Activated B cell treated with CpG ODN at 0.5 μM for 24 hours (primary cell): ENCODE data around the gene TPPP. TPM values are rescaled to one million over a fixed set of nuclear protein-coding genes. Genes with fewer than 3 reads are reported as not detected.
"Not testable (repeated sequence)": the region's sequence is repeated elsewhere in the genome, so short reads cannot be mapped to it uniquely, and the experiment has no call there.

Experiments used
- ATAC-seq: fragments of 200-7000 bp; cut with Tn5 transposase; one replicate; pipeline ENCODE4 v1.10.0; 2021; ENCODE audit warnings: low read depth, mild to moderate bottlenecking, moderate library complexity
- CTCF ChIA-PET: fragments of 350-600 bp; sonication (Branson Sonifier 250); formaldehyde crosslinking; loops from one replicate; lab custom pipeline; 2021; ENCODE audit warnings: antibody characterized with exemption; lab: Charles Lee
- POLR2A ChIA-PET: fragments of 350-600 bp; sonication (Branson Sonifier 250); formaldehyde crosslinking; loops from one replicate; lab custom pipeline; 2021; ENCODE audit warnings: antibody characterized with exemption; lab: Charles Lee
- DNase-seq: peaks from one replicate; pipeline ENCODE4 v3.0.0; 2022
- H3K27ac Mint-ChIP-seq: one replicate; pipeline ENCODE4 v1.8.0; 2020; ENCODE audit warnings: mixed read lengths
- H3K27me3 Mint-ChIP-seq: one replicate; pipeline ENCODE4 v1.8.0; 2021; ENCODE audit warnings: mixed read lengths
- H3K36me3 Mint-ChIP-seq: one replicate; pipeline ENCODE4 v1.8.0; 2021; ENCODE audit warnings: low read depth, mixed read lengths
- H3K4me1 Mint-ChIP-seq: one replicate; pipeline ENCODE4 v1.8.0; 2021; ENCODE audit warnings: mixed read lengths
- H3K4me3 Mint-ChIP-seq: one replicate; pipeline ENCODE4 v1.8.0; 2020; ENCODE audit warnings: mild to moderate bottlenecking, mixed read lengths
- H3K9me3 Mint-ChIP-seq: one replicate; pipeline ENCODE4 v1.8.0; 2020; ENCODE audit warnings: mixed read lengths
- intact Hi-C: fragments of 100-400 bp; cut with micrococcal nuclease; formaldehyde crosslinking; loops from one replicate; pipeline ENCODE4 v1.15.1; 2024
- total RNA-seq: library from RNA; stranded (reverse); gene quantifications from 2 replicates; pipeline ENCODE4 v1.2.3, GENCODE V29; 2022
- TF ChIP-seq, protein P1 (sequence below): fragments of 200-600 bp; IDR thresholded peaks from one replicate; pipeline ENCODE4 v1.8.0; 2022; ENCODE audit warnings: antibody characterized with exemption, mild to moderate bottlenecking

The TPPP gene
- total RNA-seq, 1 donor from 2014 or later, result 0.04 TPM

- DNase-seq (no peak), ATAC-seq (no peak)
- intact Hi-C loops, result no loop called here
- Mint-ChIP-seq H3K4me1 (no peaks in the 10 kb centered on the region), H3K4me3 (no peak overlapping the region), H3K27ac (no peak overlapping the region), H3K27me3 (peaks cover 5% of the 10 kb centered on the region), H3K36me3 (no peaks in the 10 kb centered on the region), H3K9me3 (no peaks in the 10 kb centered on the region)
- POLR2A ChIA-PET, result no interaction called here
- CTCF ChIA-PET, result no interaction called here
- TF ChIP-seq, protein P1, sequence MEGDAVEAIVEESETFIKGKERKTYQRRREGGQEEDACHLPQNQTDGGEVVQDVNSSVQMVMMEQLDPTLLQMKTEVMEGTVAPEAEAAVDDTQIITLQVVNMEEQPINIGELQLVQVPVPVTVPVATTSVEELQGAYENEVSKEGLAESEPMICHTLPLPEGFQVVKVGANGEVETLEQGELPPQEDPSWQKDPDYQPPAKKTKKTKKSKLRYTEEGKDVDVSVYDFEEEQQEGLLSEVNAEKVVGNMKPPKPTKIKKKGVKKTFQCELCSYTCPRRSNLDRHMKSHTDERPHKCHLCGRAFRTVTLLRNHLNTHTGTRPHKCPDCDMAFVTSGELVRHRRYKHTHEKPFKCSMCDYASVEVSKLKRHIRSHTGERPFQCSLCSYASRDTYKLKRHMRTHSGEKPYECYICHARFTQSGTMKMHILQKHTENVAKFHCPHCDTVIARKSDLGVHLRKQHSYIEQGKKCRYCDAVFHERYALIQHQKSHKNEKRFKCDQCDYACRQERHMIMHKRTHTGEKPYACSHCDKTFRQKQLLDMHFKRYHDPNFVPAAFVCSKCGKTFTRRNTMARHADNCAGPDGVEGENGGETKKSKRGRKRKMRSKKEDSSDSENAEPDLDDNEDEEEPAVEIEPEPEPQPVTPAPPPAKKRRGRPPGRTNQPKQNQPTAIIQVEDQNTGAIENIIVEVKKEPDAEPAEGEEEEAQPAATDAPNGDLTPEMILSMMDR, result no peak
Observed at GRCh38 chr5:685262-686171, 7.6 kb downstream of the TPPP start.

GRCh38 chr5:684751-685216, 8.4 kb downstream of the TPPP start:
- Mint-ChIP-seq H3K27ac (no peak overlapping the region), H3K4me3 (no peak overlapping the region), H3K36me3 (no peaks in the 10 kb centered on the region), H3K27me3 (peaks cover 5% of the 10 kb centered on the region), H3K9me3 (no peaks in the 10 kb centered on the region), H3K4me1 (no peaks in the 10 kb centered on the region)
- ChIA-PET CTCF (no interaction called here), POLR2A (no interaction called here)
- intact Hi-C loops, result no loop called here
- ATAC-seq (no peak), DNase-seq (no peak)
- TF ChIP-seq, protein P1, result no peak

GRCh38 chr5:683551-684481, 9.3 kb downstream of the TPPP start:
- ChIA-PET POLR2A (no interaction called here), CTCF (no interaction called here)
- DNase-seq (no peak), ATAC-seq (no peak)
- Mint-ChIP-seq H3K4me3 (no peak overlapping the region), H3K4me1 (no peaks in the 10 kb centered on the region), H3K36me3 (no peaks in the 10 kb centered on the region), H3K27me3 (peaks cover 5% of the 10 kb centered on the region), H3K27ac (no peak overlapping the region), H3K9me3 (no peaks in the 10 kb centered on the region)
- TF ChIP-seq, protein P1, result no peak
- intact Hi-C loops, result no loop called here

- H3K27me3 Mint-ChIP-seq, DNase-seq, ATAC-seq, H3K4me3 Mint-ChIP-seq, H3K4me1 Mint-ChIP-seq, H3K9me3 Mint-ChIP-seq, POLR2A ChIA-PET, CTCF ChIA-PET, H3K27ac Mint-ChIP-seq, H3K36me3 Mint-ChIP-seq, intact Hi-C loops: not testable (repeated sequence)
Observed at GRCh38 chr5:682651-683358, 10.3 kb downstream of the TPPP start.

- H3K4me1 Mint-ChIP-seq, DNase-seq, H3K9me3 Mint-ChIP-seq, H3K27ac Mint-ChIP-seq, H3K4me3 Mint-ChIP-seq, H3K36me3 Mint-ChIP-seq, intact Hi-C loops, POLR2A ChIA-PET, CTCF ChIA-PET, ATAC-seq, H3K27me3 Mint-ChIP-seq: not testable (repeated sequence)
Observed at GRCh38 chr5:682216-682615, 10.9 kb downstream of the TPPP start.

- intact Hi-C loops, H3K36me3 Mint-ChIP-seq, CTCF ChIA-PET, H3K9me3 Mint-ChIP-seq, H3K4me3 Mint-ChIP-seq, ATAC-seq, H3K27me3 Mint-ChIP-seq, DNase-seq, H3K4me1 Mint-ChIP-seq, POLR2A ChIA-PET, H3K27ac Mint-ChIP-seq: not testable (repeated sequence)
Observed at GRCh38 chr5:681317-682191, 11.6 kb downstream of the TPPP start.

DNA sequence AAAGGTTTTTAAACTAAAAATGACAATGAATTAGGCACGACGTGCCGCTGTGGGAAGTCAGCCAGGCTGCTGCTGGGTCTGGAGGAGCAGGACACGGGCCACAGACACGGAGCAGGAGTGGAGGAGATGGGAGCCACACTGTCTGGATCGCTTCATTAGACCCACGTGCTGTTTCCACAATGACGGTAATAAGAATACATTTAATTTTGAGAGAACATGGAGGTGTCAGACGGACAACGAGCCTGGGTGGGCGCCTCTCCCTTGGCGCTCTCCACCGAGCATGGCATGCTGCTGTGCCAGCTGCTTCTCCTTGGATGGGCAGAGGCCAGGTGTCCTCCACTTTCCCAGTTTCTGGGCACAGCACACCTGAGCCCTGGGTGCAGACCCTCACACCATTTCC, 12.3 kb downstream of the TPPP start:
- intact Hi-C loops, ATAC-seq, H3K4me1 Mint-ChIP-seq: not testable (repeated sequence)

More for the DNA sequence above, 12.3 kb downstream of the TPPP start:
- DNase-seq, H3K4me3 Mint-ChIP-seq, POLR2A ChIA-PET, CTCF ChIA-PET, H3K27ac Mint-ChIP-seq, H3K9me3 Mint-ChIP-seq, H3K36me3 Mint-ChIP-seq, H3K27me3 Mint-ChIP-seq: not testable (repeated sequence)
